GM21786 (cell line): ENCODE measurements around the gene PPP1R37.

Experiments
- ATAC-seq: cut with Tn5 transposase; IDR thresholded peaks from one replicate; pipeline ENCODE4 v1.9.1; 2021; ENCODE audit not compliant: unreplicated experiment

PPP1R37 gene

DNA sequence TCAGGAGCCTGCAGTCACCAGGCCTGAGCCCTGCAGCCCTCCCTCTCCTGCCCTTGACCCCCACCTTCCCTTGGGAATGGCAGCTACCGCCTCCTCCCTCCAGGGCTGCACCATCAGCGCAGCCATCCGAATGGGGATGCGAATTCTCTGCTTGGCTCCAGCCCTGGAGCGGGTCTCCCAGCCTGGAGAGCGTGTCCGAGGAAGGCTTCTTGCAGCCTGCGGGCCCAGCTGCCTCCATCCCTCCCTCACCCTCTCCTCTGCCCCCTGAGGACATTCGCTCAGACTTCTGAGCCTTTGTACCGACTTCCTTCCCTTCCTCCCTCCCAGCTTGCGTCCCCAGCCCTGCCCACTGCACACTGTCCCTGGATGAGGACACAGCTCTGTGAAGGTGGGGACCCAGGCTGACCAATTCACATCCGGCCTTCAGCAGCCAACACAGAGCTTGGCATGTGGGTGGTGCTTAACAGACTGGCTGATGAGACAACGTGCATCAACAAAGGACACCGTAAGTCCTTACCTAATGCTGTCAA is 73.8 kb downstream of the PPP1R37 start:
- no peak for ATAC-seq

DNA sequence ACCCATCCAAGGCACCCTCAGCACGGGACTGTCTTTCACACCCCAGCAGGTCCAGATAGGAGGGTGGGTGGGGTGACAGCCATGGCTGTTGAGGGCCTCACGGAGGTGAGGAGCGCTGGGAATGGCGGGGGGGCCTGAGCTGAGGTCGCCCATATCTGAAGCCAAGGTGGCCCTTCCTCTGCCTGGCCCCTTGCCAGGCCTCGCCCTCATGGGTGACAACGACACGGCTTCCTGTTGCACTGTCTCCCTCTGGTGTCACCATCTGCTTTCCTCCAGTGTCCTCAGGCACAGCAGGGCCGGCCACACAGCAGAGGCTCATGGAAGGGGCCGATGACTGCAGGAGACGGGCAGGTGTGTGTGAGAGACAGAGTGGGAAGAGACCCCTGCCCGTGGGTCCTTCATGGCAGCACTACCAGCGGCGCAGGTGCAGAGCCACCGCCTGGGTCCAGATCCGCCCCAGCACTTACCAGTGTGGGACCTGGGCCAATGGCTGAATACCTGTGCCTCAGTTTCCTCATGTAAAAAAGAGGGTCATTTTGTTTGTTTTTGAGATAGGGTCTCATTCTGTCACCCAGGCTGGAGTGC is 75.9 kb downstream of the PPP1R37 start:
- ATAC-seq, result no peak

DNA sequence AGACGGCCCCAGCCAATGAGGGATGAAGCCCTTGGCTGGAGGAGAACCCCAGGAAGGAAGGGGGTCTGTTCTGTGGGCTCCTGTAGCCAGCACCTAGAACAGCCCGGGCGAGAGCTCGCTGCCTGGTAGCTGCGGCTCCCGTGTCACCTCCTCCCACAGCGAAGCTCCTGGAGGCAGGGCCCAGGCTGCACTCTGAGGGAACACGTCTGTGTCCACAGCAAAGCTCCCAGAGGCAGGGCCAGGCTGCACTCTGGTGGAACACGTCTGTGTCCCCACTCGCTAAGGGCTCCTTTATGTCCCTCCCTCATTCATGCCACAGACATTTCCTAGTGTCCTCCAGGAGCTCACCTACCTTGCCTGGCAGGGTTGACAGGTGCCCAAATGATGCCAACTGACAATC is 76.6 kb downstream of the PPP1R37 start:
- no peak for ATAC-seq

DNA sequence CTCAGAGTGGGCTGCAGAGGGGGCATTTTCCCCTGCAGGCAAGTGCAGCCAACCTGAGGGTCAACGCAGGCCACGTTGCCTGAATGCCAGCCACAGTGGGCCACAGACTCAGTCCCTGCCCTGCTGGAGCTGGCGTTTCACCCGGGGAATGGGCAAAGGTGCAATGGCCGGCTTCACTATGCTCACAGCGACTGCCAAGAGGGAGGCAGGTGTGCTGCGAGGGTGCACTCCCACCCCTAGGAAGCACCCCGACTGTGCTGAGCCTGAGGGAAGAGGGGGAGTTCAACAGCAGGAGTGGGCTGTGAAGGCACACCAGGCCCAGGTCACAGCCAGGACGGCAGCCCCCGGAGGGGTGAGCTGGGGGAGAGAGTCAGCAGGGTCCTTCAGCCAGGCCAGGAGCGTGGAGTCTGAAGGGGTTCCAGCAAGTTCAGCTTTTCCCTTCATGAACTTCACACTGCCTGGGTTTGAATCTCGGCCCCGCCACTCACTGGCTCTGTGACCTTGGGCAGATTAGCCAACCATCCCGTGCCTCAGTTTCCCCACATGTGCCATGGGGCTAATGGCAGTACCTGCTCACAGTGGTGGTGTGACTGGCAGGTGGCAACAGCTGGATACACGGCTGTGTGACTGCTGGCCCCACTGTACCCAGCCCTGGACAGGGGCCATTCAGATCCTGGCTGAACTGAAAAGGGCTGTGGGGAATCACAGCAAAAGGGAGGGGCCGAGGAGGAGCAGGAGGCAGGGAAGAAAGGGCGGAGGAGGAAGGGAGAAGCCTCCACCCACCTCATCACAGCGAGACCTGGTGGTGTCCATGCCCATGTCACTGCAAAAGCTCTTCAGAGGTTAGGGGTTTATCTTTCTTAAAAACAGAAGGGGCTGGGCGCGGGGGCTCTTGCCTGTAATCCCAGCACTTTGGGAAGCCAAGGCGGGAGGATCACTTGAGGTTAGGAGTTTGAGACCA is 77.4 kb downstream of the PPP1R37 start:
- ATAC-seq, result no peak

DNA sequence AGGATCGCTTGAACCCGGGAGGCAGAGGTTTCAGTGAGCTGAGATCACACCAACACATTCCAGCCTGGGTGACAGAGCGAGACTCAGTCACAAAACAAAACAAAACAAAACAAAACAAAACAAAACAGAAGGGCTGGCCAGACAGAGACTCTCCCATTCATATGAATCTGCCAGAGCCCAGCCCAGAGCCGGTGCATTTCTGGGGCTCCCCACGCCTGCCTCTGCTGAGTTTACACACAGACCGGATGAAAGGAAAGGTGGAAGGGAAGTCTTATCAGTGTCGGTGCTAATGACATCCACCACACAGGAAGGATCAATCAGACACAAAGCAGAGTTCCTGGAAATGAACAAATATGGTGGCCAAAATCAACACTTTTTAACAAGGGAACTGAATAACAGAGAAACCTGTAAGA is 78.2 kb downstream of the PPP1R37 start:
- no peak for ATAC-seq

DNA sequence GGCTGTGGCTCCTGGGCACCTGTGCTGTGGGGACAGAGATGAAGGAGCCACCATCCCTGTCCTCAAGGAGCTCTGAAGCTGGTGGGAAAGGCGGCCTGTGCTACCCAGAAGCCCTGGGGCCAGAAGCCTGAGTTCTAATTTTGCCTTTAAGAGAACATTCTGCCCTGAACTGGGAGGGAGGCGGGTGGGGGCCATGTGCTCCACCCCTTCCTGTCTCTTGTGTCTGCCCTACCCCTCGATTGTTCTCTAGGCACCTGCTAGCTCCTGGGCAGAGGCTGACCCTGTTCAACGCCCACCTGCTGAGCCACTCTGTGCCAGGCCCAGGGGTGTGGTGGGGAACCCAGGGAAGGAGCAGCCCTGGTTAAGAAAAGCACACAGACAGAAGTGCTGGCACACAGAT is 79.2 kb downstream of the PPP1R37 start:
- no peak for ATAC-seq

DNA sequence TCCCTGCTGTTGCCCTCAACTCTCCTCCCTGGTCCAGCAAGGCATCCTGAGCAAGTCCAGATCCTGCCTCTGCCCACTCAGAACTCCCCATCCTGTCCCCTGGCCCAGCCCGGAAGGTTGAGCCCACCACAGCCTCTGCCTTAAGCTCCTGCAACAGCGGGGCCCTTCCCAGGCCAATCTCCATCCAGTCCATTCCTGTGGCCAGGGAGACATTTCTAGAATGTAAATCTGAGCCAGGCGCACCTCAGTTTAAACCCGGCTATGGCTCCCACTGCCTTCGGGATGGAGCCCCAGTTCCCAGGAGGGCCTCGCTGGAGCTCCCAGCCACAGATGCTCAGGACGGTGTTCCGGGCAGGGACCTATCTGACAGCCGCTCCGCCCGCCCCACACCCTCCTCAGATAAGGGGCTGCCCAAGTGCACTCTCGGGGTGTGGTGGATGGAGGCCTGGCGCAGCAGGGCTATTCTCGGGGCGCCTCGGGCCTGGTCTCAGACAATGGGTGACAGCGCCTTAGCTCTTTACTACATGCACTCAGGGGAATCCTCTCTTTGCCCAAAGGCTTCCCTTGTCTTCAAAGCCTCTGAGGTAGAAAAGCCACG is 79.7 kb downstream of the PPP1R37 start:
- no peak for ATAC-seq

DNA sequence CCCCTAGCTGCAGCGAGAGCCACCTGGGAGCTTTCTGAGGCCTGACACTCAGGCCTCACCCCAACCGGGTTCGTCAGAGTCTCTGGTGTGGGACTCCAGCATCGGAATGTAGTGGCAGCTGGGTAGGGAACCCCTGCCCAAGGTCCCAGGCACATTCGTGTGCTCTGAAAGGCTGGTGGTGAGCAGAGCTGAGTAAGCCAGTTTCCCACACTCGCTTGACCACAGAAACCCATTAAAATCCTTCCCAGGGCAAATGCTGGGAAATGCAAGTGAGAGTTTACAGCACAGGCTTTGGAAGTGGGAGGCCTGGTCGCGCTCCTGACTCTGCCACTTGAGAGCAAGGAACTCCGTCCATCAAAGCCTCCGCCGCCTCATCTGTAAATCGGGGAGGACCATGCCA is 80.8 kb downstream of the PPP1R37 start:
- ATAC-seq, result no peak

DNA sequence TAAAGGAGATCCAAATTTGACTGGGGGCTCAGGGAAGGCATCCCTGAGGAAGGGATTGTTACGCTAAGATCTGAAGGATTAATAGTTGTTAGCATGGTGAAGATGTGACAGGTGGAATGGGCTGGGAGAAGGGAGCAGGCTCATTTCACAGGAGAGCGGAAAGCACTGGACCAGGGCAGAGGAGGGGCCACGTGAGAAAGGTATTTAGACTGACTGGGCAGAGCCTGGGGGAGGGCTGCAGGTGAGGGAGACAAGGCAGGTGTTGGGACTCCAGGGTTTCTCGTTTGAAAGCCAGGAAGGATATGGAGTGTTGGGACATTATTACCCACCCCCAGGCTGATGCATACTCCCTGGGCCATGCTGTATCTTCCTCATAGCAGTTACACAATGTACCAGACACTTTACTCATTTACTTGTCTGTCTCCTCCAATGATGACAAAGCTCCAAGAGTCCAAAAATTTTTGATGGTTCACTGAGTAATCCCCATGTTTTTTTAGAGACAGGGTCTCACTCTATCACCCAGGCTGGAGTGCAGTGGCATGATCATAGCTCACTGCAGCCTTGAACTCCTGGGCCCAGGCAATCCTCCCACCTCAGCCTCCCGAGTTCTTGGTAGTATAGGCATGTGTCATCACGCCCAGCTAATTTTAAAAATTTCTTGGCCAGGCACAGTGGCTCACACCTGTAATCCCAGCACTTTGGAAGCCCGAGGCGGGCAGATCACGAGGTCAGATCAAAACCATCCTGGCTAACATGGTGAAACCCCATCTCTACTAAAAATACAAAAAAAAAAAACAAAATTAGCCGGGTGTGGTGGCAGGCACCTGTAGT is 82.8 kb downstream of the PPP1R37 start:
- no peak for ATAC-seq

DNA sequence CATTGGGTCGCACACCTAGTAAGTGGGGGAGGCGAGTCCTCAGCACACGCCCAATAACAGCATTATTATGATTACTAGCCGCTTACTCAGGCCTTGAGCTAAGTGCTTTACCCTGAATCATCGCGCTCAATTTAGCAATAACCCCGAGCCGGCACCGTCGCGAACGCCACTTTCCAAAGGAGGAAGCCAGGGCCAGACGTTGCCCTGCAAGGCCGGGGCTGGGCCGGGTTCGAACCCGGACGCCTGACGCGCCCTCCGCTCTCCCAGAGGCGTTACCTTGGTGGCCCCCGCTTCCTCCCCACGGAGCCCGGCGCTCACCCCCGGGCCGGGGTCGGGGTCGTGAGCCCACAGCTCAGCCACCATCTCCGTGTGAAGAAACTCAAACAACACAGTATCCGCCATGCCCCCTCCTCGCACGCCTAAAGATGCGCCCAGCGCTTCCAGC is 84.9 kb downstream of the PPP1R37 start, which contains the start of gene TRAPPC6A:
Gene TRAPPC6A, minus strand, starts transcription at position 421 of the 445 bp plus-strand sequence. Its CDS starts 19 bp downstream, at position 402.
- ATAC-seq, result no peak

DNA sequence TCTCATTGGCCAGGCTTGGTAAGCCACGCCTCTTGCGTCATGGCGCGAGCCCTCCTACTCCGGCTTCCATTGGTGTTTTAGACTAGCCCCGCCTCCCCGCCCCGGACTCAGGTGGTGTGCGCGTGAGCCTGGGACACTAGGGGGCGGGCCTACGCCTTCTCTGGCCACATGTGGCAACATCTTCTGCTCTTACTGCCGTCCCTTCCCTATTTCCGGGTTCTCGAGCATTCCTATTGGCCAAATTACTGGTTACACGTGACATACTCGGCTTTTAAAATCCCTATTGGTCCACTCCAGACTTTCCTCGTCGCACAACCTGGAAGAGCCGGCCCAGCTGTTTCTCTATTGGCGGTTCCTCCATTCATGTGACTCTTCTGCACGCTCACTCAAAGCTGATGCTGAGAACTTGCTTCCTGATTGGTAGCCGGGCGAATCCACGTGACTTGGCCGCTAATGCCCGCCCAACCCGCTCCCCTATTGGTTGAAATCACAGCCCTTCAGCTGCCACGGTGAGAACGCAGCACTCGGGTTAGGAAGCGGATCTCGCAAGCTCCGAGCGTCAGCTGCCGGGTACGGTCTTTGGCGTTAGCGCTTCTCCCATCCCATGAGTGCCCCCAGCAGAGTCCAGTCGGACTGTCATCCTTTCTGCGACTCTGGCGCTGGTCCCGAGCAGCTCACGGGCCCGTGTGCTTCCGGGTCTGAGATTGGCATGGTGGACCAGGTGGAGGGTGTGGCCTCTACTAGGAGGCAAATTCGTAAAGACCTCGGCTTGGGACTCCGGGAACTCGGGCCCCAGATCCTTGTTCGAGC is 85.5 kb downstream of the PPP1R37 start, which contains the start of gene BLOC1S3:
Gene BLOC1S3, plus strand, starts transcription at position 523 of the 810 bp plus-strand sequence. CDS start 513 bp downstream, outside the sequence.
- peak; percentile 82 for ATAC-seq

DNA sequence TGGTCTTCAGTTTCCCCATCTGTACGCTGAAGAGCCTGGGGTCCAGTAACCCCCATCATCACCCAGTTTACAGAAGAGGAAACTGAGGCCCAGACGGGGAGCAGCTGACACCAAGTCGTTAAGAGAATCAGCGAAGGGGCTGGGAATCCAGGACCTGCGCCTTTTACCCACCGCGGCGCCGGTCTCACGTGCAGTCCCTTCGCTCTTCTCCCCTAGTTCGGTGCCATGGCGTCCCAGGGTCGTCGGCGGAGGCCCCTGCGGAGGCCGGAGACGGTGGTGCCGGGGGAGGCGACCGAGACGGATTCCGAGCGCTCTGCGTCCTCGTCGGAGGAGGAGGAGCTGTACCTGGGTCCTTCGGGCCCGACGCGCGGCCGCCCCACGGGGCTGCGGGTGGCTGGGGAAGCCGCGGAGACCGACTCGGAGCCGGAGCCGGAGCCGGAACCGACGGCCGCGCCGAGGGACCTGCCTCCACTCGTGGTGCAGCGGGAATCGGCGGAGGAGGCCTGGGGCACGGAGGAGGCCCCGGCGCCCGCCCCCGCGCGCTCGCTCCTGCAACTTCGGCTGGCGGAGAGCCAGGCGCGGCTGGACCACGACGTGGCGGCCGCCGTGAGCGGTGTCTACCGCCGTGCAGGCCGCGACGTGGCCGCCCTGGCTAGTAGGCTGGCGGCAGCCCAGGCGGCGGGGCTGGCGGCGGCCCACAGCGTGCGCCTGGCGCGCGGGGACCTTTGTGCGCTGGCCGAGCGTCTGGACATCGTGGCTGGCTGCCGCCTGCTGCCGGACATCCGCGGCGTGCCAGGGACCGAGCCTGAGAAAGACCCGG is 86.3 kb downstream of the PPP1R37 start:
- ATAC-seq, result no peak

DNA sequence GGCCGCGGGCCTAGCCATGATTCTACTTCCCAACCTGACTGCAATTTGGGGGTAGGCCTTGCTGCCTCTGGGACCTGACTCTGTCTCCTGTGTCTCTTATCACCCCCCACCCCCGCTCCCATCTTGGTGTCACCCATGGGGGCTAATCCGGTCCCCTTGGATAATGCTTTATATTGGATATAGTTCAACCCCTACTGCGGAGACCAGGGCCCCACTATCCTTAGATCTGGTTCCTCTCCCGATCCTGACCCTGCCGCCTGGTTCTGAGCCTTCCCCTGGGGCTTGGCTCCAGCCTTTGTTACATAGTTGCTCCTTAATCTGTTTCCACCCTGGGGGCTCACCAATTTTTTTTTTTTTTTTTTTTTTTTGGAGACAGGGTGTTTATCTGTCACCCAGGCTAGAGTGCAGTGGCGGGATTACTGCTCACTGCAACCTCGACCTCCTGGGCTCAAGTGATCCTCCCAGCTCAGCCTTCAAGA is 87.0 kb downstream of the PPP1R37 start:
- no peak for ATAC-seq

DNA sequence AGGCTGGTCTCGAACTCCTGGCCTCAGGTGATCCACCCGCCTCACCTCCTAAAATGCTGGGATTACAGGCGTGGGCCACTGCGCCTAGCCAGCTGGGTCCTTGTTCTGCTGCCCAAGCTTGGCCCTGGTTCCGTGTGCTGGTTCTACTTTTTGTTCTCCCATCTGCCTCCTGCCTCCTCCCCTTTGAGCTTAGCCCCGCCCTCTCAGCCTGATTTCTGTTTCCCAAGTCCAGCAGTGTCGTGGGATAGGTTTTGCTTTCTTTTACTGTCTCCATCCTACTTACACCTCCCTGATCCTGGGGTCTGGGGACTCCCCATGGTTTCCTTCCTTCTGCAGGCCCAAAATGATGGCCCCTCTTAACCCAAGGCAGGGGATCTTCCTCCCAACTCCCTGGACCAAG is 88.0 kb downstream of the PPP1R37 start:
- ATAC-seq, result no peak

DNA sequence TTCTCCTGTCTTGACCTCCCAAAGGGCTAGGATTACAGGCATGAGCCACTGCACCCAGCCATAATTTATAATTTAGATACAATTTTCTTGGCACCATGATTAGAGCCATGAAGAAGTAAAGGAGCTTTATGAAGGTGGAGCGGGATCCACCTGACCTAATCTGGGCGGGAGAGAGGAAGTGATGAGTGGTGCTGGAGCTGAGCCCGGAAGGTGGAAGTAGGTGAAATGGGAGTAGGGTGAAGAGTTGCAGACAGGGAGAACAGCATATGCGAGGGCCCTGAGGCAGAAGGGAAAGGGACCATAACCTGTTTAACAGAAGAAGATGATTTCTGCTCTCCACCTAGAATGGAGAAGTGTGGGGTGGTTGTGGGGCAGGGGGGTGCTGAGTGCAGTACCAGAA is 89.8 kb downstream of the PPP1R37 start:
- ATAC-seq, result no peak

DNA sequence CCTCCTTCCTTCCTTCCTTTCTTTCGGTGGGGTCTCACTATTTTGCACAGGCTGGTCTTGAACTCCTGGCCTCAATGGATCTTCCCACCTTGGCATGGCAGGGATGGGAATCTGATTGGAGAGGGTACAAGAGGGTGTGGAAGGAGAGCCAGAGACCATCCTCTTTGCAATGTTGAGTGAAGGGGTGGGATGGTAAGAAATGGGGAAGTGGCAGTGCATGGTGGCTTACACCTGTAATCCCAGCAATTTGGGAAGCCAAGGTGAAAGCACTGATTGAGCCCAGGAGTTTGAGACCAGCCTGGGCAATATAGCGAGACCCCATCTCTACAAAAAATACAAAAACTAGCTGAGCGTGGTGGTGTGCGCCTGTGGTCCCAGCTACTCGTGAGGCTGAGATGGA is 91.1 kb downstream of the PPP1R37 start:
- no peak for ATAC-seq

DNA sequence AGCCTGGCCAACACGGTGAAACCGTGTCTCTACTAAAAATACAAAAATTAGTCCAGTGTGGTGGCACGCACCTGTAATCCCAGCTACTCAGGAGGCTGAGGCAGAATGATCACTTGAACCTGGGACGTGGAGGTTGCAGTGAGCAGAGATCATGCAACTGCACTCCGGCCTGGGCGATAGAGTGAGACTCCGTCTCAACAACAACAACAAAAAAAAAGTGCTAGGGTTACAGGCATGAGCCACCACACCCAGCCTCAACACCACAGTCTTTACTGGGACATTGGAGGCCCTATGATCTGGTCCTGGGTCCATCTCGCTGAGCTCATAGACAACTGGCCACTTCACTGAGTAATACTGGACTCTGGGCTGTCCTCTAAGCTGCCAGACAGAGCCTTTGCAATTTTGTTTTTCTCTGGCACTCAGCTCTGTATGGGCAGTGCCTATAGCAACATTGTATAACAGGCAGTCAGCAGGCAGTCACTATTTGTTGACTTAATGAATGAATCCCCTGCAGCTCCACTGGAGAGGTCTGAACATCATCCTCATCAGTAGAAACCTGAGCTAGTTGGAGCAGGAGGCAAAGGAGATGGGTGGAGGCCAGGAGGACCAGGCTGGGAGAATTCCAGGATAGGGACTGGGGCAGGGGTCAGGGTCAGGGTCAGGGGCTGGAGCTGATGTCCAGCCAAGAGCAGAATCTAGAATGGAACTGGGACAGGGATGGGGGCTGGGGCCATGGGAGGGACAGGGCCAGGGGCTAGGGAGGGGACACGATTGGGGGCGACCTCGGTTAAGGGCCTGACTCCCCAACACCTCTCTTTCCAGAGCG is 93.7 kb downstream of the PPP1R37 start:
- ATAC-seq, result no peak
